ENCODE data around the gene EXTL2. TPM values are rescaled to one million over a fixed set of nuclear protein-coding genes. Genes with fewer than 3 reads are reported as not detected.
"Not testable (repeated sequence)": the region's sequence is repeated elsewhere in the genome, so short reads cannot be mapped to it uniquely, and the experiment has no call there.

Gene EXTL2
- total RNA-seq, 1 donor from 2014 or later, result 2.6 TPM

DNA sequence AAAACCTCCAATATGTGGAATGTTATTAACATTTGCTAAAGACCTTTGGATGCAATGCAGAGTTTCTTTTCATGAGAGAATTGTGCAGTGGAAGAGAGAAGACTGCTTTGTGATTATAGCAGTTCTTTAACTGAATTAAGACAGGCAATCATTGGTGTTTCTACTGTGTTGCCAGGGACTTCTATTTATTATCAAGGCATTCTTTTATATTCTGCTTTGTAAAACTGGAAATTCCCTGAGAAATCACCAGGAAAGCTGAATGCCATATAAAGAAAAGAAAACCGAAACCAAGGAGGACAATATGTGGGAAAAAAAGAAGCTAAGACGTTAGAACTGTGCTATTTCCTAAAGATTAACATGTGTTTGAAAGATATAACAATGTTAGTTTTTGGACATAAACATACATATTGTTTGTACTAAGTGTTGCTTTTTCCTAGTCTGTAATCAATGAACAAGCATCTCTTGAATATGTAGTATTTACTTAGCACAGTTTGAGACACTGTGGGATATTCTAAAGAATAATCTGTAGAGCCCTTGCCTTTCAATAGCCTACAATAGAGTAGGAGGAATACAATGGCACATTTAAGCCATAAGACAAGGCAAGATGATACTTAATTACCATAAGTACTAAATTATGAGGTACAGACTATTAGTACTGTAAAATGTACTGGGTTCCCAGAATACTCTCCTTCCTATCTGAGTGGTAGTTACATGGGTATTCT, 47.1 kb downstream of the EXTL2 start:
- TF ChIP-seq, protein P1, sequence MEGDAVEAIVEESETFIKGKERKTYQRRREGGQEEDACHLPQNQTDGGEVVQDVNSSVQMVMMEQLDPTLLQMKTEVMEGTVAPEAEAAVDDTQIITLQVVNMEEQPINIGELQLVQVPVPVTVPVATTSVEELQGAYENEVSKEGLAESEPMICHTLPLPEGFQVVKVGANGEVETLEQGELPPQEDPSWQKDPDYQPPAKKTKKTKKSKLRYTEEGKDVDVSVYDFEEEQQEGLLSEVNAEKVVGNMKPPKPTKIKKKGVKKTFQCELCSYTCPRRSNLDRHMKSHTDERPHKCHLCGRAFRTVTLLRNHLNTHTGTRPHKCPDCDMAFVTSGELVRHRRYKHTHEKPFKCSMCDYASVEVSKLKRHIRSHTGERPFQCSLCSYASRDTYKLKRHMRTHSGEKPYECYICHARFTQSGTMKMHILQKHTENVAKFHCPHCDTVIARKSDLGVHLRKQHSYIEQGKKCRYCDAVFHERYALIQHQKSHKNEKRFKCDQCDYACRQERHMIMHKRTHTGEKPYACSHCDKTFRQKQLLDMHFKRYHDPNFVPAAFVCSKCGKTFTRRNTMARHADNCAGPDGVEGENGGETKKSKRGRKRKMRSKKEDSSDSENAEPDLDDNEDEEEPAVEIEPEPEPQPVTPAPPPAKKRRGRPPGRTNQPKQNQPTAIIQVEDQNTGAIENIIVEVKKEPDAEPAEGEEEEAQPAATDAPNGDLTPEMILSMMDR (IDR thresholded peaks at IDR 0.05; ENCODE audit: insufficient read depth, low read length, severe bottlenecking), result no peak
- Histone ChIP-seq H3K27me3 (ENCODE audit: control insufficient read depth, insufficient read depth, low read length) (peaks cover 5% of the 10 kb centered on the region), H3K4me3 (ENCODE audit: low read depth, low read length) (no peak overlapping the region), H3K36me3 (ENCODE audit: control insufficient read depth, insufficient read depth, low read length) (no peaks in the 10 kb centered on the region)
- FAIRE-seq (no peak), DNase-seq (ENCODE audit: low read depth) (no peak)

DNA sequence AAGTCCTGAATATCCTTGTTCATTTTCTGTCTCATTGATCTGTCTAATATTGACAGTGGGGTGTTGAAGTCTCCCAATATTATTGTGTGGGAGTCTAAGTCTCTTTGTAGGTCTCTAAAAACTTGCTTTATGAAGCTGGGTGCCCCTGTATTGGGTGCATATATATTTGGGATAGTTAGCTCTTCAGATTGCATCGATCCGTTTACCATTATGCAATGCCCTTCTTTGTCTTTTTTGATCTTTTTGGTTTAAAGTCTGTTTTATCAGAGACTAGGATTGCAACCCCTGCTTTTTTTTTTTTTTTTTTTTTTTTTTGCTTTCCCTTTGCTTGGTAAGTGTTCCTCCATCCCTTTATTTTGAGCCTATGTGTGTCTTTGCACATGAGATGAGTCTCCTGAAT, 51.5 kb downstream of the EXTL2 start:
- H3K4me3 ChIP-seq (ENCODE audit: low read depth, low read length); FAIRE-seq; DNase-seq (ENCODE audit: low read depth); H3K27me3 ChIP-seq (ENCODE audit: control insufficient read depth, insufficient read depth, low read length); H3K36me3 ChIP-seq (ENCODE audit: control insufficient read depth, insufficient read depth, low read length): not testable (repeated sequence)

DNA sequence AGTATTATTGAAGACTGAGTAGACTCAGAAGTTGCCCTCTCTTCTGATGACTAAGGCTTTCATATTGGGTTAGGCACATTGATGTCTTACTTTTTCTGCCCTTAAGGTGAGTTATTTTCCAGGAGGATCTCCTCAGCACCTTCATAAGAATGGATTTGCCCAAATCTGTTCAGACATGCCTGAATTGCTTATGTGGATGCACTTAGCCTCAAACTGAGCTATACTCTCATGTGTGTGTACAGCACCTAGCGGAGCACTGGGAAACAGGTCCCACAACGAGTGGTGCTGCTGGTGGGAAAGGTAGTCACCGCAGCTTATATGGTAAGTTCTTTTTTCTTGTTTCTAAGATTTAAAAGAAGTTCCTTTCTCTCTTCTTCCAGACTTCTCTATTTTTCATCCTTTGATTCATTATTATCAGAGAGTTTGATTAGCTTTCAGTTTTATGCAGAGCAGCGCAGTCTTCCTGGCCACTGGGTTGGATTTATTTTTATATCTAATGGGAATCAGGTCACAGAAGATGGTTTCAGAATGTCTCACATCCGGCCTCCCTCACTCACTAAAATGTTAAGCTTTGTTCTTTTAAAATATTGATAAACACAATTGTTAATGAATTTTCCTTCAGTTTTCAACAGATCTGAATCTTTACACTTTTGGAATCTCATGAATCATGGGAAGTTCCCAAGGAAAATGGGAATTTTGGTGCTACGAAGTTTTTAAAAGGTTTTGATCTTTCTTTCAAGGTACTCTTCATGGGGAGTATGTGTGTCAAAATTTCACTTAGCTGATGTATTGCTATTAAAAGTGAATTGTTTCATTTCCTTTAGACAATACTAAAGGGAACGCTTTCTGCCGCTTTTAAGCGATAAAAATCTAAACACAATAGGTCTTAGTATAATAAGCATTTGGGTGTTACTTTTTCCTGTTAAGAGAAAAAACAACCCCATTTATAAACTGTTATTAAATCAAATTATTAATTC, 58.5 kb downstream of the EXTL2 start:
- no peaks in the 10 kb centered on the region for H3K36me3 ChIP-seq (ENCODE audit: control insufficient read depth, insufficient read depth, low read length)
- DNase-seq (ENCODE audit: low read depth), result peak; percentile 93
- FAIRE-seq, result no peak
- no peaks in the 10 kb centered on the region for H3K27me3 ChIP-seq (ENCODE audit: control insufficient read depth, insufficient read depth, low read length)
- TF ChIP-seq, protein P1 (IDR thresholded peaks at IDR 0.05; ENCODE audit: insufficient read depth, low read length, severe bottlenecking), result no peak
- H3K4me3 ChIP-seq (ENCODE audit: low read depth, low read length), result no peak overlapping the region

DNA sequence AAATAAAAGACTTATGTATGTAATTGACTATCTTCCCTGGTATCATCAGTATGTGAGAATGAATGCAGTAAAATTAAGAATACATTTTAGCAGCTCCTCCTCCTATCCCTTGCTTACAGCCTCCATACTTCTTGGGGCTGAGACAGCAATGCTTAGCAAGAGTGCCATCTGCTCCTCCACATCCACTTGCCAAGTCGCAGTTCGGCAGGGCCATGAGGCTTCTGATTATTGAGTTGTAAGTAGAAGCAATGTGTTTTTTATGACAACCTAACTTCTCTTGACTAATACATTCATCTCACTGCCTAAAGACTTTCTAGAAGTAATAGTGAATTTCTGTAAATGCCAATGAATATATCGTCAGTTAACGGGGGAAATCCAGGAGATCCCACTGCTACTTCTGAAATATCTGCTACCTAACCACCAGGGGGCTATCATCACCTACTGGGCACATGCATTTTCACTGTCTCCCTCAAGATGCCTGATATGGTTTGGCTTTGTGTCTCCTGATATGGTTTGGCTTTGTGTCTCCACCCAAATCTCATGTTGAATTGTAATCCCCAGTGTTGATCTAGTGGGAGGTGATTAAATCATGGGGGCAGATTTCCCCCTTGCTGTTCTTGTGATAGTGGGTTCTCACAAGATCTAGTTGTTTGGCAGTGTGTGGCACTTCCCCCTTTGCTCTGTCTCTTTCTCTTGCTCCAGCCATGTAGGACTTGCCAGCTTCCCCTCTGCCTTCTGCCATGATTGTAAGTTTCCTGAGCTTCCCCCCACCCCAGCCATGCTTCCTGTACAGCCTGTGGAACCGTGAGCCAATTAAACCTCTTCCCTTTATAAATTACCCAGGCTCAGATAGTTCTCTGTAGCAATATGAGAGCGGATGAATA, 59.6 kb downstream of the EXTL2 start:
- no peaks in the 10 kb centered on the region for H3K36me3 ChIP-seq (ENCODE audit: control insufficient read depth, insufficient read depth, low read length)
- no peak overlapping the region for H3K4me3 ChIP-seq (ENCODE audit: low read depth, low read length)
- no peaks in the 10 kb centered on the region for H3K27me3 ChIP-seq (ENCODE audit: control insufficient read depth, insufficient read depth, low read length)
- TF ChIP-seq, protein P1 (IDR thresholded peaks at IDR 0.05; ENCODE audit: insufficient read depth, low read length, severe bottlenecking), result no peak
- DNase-seq (ENCODE audit: low read depth) (no peak), FAIRE-seq (no peak)

DNA sequence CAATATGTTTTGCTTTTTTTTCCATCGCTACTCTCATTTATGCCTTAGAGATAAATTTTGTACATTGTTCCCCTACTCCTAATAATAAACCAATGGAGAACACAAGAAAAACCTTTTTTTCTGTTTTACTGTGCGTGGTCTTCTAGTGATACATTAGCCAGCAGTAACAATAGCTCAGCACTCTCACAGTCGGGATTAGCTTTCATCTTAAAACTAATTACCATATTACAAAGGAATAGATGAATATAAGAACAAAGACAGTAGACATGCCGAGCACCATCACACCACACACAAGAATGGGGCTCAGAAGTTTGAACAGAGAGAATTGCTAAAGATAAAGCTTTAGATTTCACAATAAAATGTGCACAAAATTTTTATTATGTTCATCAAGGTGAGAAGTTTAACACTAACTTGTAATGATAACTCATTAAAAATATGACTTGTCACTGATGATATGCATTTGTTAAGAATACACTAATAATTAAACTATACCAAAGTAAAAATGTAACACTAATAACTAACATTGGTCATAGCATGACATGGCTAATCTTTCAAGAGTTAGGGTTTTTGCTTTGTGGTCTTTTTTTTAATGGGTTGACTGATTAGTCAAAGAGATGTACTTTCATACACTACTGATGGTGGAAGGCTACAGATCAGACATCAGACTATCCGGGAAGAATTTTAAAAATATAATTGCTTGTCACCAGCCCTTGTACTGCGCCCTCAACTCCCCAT, 61.8 kb downstream of the EXTL2 start:
- DNase-seq (ENCODE audit: low read depth), result no peak
- H3K36me3 ChIP-seq (ENCODE audit: control insufficient read depth, insufficient read depth, low read length), result no peaks in the 10 kb centered on the region
- no peak for FAIRE-seq
- H3K4me3 ChIP-seq (ENCODE audit: low read depth, low read length), result no peak overlapping the region
- TF ChIP-seq, protein P1 (IDR thresholded peaks at IDR 0.05; ENCODE audit: insufficient read depth, low read length, severe bottlenecking), result no peak
- no peaks in the 10 kb centered on the region for H3K27me3 ChIP-seq (ENCODE audit: control insufficient read depth, insufficient read depth, low read length)

DNA sequence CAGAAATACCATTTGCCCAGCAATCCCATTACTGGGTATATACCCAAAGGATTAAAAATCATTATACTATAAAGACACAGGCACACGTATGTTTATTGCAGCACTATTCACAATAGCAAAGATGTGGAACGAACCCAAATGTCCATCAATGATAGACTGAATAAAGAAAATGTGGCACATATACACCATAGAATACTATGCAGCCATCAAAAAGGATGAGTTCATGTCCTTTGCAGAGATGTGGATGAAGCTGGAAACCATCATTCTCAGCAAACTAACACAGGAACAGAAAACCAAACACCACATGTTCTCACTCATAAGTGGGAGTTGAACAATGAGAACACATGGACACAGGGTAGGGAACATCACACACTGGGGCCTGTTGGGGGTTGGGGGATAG, 69.0 kb downstream of the EXTL2 start:
- not testable (repeated sequence) for H3K36me3 ChIP-seq (ENCODE audit: control insufficient read depth, insufficient read depth, low read length); H3K4me3 ChIP-seq (ENCODE audit: low read depth, low read length); FAIRE-seq; H3K27me3 ChIP-seq (ENCODE audit: control insufficient read depth, insufficient read depth, low read length); DNase-seq (ENCODE audit: low read depth)

All from bronchial epithelial cell (primary cell).